H9 (cell line): ENCODE measurements around the gene TMEM242. TPM values are rescaled to one million over a fixed set of nuclear protein-coding genes. Genes with fewer than 3 reads are reported as not detected.

Source experiments
- DNase-seq: peaks from one replicate; pipeline ENCODE4 v3.0.0-alpha.2; 2017
- H2AFZ ChIP-seq: one replicate; pipeline ENCODE4 v1.6.1; 2013; ENCODE audit warnings: mild to moderate bottlenecking, low read length, control low read depth, moderate library complexity
- H2AK5ac ChIP-seq: 2 replicates; pipeline ENCODE4 v1.6.1; 2013; ENCODE audit warnings: low read length, control low read depth, mixed read lengths; ENCODE audit not compliant: insufficient read length
- H2BK120ac ChIP-seq: one replicate; pipeline ENCODE4 v1.6.1; 2013; ENCODE audit warnings: low read depth, mild to moderate bottlenecking, low read length, control low read depth, inconsistent platforms; ENCODE audit not compliant: poor library complexity, severe bottlenecking
- H2BK12ac ChIP-seq: 2 replicates; pipeline ENCODE4 v1.6.1; 2013; ENCODE audit warnings: low read length, control low read depth, mixed read lengths, low read depth; ENCODE audit not compliant: insufficient read length
- H2BK15ac ChIP-seq: 2 replicates; pipeline ENCODE4 v1.6.1; 2013; ENCODE audit warnings: low read depth, low read length, control low read depth
- H2BK20ac ChIP-seq: one replicate; pipeline ENCODE4 v1.6.1; 2013; ENCODE audit warnings: low read depth, mild to moderate bottlenecking, low read length, control low read depth, inconsistent platforms; ENCODE audit not compliant: poor library complexity, severe bottlenecking
- H2BK5ac ChIP-seq: 2 replicates; pipeline ENCODE4 v1.6.1; 2013; ENCODE audit warnings: low read length, control low read depth, mixed read lengths; ENCODE audit not compliant: insufficient read length
- H3K14ac ChIP-seq: 2 replicates; pipeline ENCODE4 v1.6.1; 2013; ENCODE audit warnings: low read length, control low read depth; ENCODE audit not compliant: insufficient read depth
- H3K18ac ChIP-seq: 2 replicates; pipeline ENCODE4 v1.6.1; 2013; ENCODE audit warnings: low read depth, mild to moderate bottlenecking, mixed read lengths, low read length, control low read depth; ENCODE audit not compliant: insufficient read length
- H3K23ac ChIP-seq: 2 replicates; pipeline ENCODE4 v1.6.1; 2013; ENCODE audit warnings: low read length, control low read depth, mixed read lengths, low read depth; ENCODE audit not compliant: insufficient read length
- H3K23me2 ChIP-seq: 2 replicates; pipeline ENCODE4 v1.6.1; 2013; ENCODE audit warnings: low read depth, mild to moderate bottlenecking, mixed read lengths, low read length, control low read depth; ENCODE audit not compliant: insufficient read length, poor library complexity, severe bottlenecking
- H3K27ac ChIP-seq: 2 replicates; pipeline ENCODE4 v1.5.1; 2013; ENCODE audit warnings: low read length, control low read depth, mixed read lengths, low read depth; ENCODE audit not compliant: insufficient read length
- H3K27me3 ChIP-seq: 2 replicates; pipeline ENCODE4 v1.6.1; 2013; ENCODE audit warnings: low read length, control low read depth, inconsistent platforms; ENCODE audit not compliant: insufficient read depth
- H3K4ac ChIP-seq: 2 replicates; pipeline ENCODE4 v1.6.1; 2013; ENCODE audit warnings: low read depth, mild to moderate bottlenecking, control low read depth, inconsistent platforms, low read length, moderate library complexity
- H3K4me1 ChIP-seq: 2 replicates; pipeline ENCODE4 v1.6.1; 2013; ENCODE audit warnings: low read length, control low read depth, inconsistent platforms; ENCODE audit not compliant: insufficient read depth
- H3K4me2 ChIP-seq: 2 replicates; pipeline ENCODE4 v1.6.1; 2013; ENCODE audit warnings: low read length, control low read depth, mixed read lengths; ENCODE audit not compliant: insufficient read length, insufficient read depth
- H3K56ac ChIP-seq: 2 replicates; pipeline ENCODE4 v1.6.1; 2013; ENCODE audit warnings: low read depth, mild to moderate bottlenecking, mixed read lengths, low read length, control low read depth; ENCODE audit not compliant: insufficient read length
- H3K79me1 ChIP-seq: 2 replicates; pipeline ENCODE4 v1.6.1; 2013; ENCODE audit warnings: low read depth, mild to moderate bottlenecking, moderate library complexity, low read length, control low read depth, inconsistent platforms; ENCODE audit not compliant: insufficient read depth, poor library complexity, severe bottlenecking
- H3K79me2 ChIP-seq: 2 replicates; pipeline ENCODE4 v1.6.1; 2013; ENCODE audit warnings: low read length, control low read depth, inconsistent platforms; ENCODE audit not compliant: insufficient read depth
- H3K9ac ChIP-seq: 2 replicates; pipeline ENCODE4 v1.6.1; 2013; ENCODE audit warnings: low read length, control low read depth, mixed read lengths; ENCODE audit not compliant: insufficient read length; ENCODE audit errors: extremely low read depth
- H3K9me3 ChIP-seq: one replicate; pipeline ENCODE4 v1.6.1; 2013; ENCODE audit warnings: low read depth, low read length, inconsistent platforms; ENCODE audit not compliant: control insufficient read depth
- H3T11ph ChIP-seq: one replicate; pipeline ENCODE4 v1.6.1; 2013; ENCODE audit warnings: mild to moderate bottlenecking, low read length, control low read depth, inconsistent platforms
- H4K20me1 ChIP-seq: one replicate; pipeline ENCODE4 v1.6.1; 2013; ENCODE audit not compliant: control insufficient read depth, insufficient read length, insufficient read depth
- H4K5ac ChIP-seq: 2 replicates; pipeline ENCODE4 v1.6.1; 2013; ENCODE audit warnings: low read depth, mild to moderate bottlenecking, mixed read lengths, low read length, control low read depth; ENCODE audit not compliant: insufficient read length
- H4K8ac ChIP-seq: replicated peaks from 2 replicates; pipeline ENCODE4 v1.6.1; 2013; ENCODE audit warnings: low read length, control low read depth, mixed read lengths, low read depth; ENCODE audit not compliant: insufficient read length
- H4K91ac ChIP-seq: 2 replicates; pipeline ENCODE4 v1.6.1; 2013; ENCODE audit warnings: low read depth, mild to moderate bottlenecking, moderate library complexity, mixed read lengths, low read length, control low read depth; ENCODE audit not compliant: insufficient read length
- H3K27ac Mint-ChIP-seq, 3 experiments: 2 replicates in 2 of 3; 3 replicates in 1 of 3; pipeline ENCODE4 v1.8.0; 2020 to 2021; ENCODE audit warnings: mixed read lengths in 3 of 3, mild to moderate bottlenecking in 1 of 3, moderate library complexity in 1 of 3
- H3K27me3 Mint-ChIP-seq: 2 replicates; pipeline ENCODE4 v1.8.0; 2021; ENCODE audit warnings: low read depth, mild to moderate bottlenecking, moderate library complexity, mixed read lengths
- H3K36me3 Mint-ChIP-seq, 3 experiments: 2 replicates in 2 of 3; 3 replicates in 1 of 3; pipeline ENCODE4 v1.8.0; 2020 to 2021; ENCODE audit warnings: low read depth in 3 of 3, mixed read lengths in 3 of 3; ENCODE audit not compliant: insufficient read depth in 1 of 3
- H3K4me1 Mint-ChIP-seq, 2 experiments: 2 replicates each; pipeline ENCODE4 v1.8.0; 2020; ENCODE audit warnings: mixed read lengths in 2 of 2
- H3K4me3 Mint-ChIP-seq, 2 experiments: 2 replicates in 1 of 2; 3 replicates in 1 of 2; pipeline ENCODE4 v1.8.0; 2020 to 2021; ENCODE audit warnings: mild to moderate bottlenecking in 2 of 2, mixed read lengths in 2 of 2, moderate library complexity in 1 of 2
- H3K9me3 Mint-ChIP-seq, 2 experiments: 2 replicates in 1 of 2; 3 replicates in 1 of 2; pipeline ENCODE4 v1.8.0; 2020; ENCODE audit warnings: mild to moderate bottlenecking in 2 of 2, mixed read lengths in 2 of 2, moderate library complexity in 1 of 2
- CTCF ChIP-seq: fragments of 200-600 bp; sonication (generic); conservative IDR thresholded peaks from 3 replicates; pipeline ENCODE4 v1.8.0; 2021; ENCODE audit warnings: antibody characterized with exemption, mild to moderate bottlenecking
- WGBS: extraction: QIAGEN DNeasy Blood & Tissue Kit; methylation state at CpG from one replicate; pipeline ENCODE4 v1.1.7; 2013; ENCODE audit warnings: missing lambda C conversion rate, low lambda C conversion rate, mixed read lengths; ENCODE audit not compliant: insufficient read length; ENCODE audit errors: extremely low coverage; 5-methylcytosine and 5-hydroxymethylcytosine counted together
- total RNA-seq: library from RNA; stranded (reverse); gene quantifications from 2 replicates; pipeline ENCODE4 v1.2.1, GENCODE V29; 2021

TMEM242 gene
- total RNA-seq, 1 experiment from 2014 or later: 10.5 TPM

DNA sequence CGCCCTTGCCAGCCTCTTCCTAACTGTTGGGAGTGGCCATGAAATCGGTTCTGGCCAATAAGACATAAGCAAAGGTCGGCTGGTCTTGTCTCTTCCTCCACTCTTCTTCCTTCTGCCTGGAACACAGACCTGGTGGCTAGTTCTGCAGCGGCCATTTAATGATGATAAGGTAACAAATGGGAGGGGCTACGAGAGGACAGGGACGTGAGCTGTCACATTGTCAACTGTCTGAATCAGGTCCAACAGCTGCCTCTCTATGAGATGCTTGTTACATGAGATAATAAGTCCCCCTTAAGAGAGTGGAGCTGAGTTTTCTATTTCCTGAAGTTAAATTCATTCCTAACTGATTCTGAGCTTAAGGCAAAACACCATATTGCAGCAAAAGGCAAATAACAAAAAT is 12.5 kb upstream of the TMEM242 start:
- Histone ChIP-seq H4K5ac (no peak overlapping the region), H2BK5ac (no peak overlapping the region), H3K14ac (no peak overlapping the region), H2BK120ac (no peak overlapping the region), H3K4me2 (no peak overlapping the region), H2AFZ (no peak overlapping the region), H2BK15ac (no peak overlapping the region), H3K4ac (no peak overlapping the region), H2BK20ac (no peak overlapping the region), H3K9me3 (no peaks in the 10 kb centered on the region), H3K79me1 (no peaks in the 10 kb centered on the region), H4K20me1 (no peaks in the 10 kb centered on the region), H3K27me3 (no peaks in the 10 kb centered on the region; the same call in 1 of the 2 replicates), H3K4me1 (no peaks in the 10 kb centered on the region), H4K91ac (no peak overlapping the region), H3K56ac (no peak overlapping the region), H4K8ac (no peak overlapping the region), H3K9ac (no peak overlapping the region), H3K23me2 (no peaks in the 10 kb centered on the region), H3K27ac (no peak overlapping the region), H3K18ac (no peak overlapping the region), H2BK12ac (no peak overlapping the region), H3K23ac (no peak overlapping the region), H3T11ph (no peak overlapping the region), H3K79me2 (no peaks in the 10 kb centered on the region), H2AK5ac (no peak overlapping the region)
- TF ChIP-seq CTCF: no peak
- WGBS: no CpG with 5 or more reads among the region's 6 CpGs
- H3K36me3 Mint-ChIP-seq: no peaks in the 10 kb centered on the region
- H3K27ac Mint-ChIP-seq: no peak overlapping the region
- no peaks in the 10 kb centered on the region for H3K9me3 Mint-ChIP-seq
- peaks cover 19% of the 10 kb centered on the region for H3K27me3 Mint-ChIP-seq
- peak; percentile 34 for DNase-seq
- no peaks in the 10 kb centered on the region for H3K4me1 Mint-ChIP-seq
- no peak overlapping the region for H3K4me3 Mint-ChIP-seq
